GM12875 (cell line): ENCODE results near the gene POMGNT1.

ENCODE experiments used
- H3K4me3 ChIP-seq: one replicate; pipeline ENCODE4 v1.5.1; 2011; ENCODE audit warnings: low read depth, low read length, control low read depth
- TF ChIP-seq, protein P1 (sequence below): IDR thresholded peaks from 2 replicates; pipeline ENCODE4 v1.5.1; 2011; ENCODE audit warnings: low read depth, mild to moderate bottlenecking, control low read depth, inconsistent platforms, low read length, moderate library complexity, borderline replicate concordance; ENCODE audit not compliant: insufficient read depth

POMGNT1 gene

DNA sequence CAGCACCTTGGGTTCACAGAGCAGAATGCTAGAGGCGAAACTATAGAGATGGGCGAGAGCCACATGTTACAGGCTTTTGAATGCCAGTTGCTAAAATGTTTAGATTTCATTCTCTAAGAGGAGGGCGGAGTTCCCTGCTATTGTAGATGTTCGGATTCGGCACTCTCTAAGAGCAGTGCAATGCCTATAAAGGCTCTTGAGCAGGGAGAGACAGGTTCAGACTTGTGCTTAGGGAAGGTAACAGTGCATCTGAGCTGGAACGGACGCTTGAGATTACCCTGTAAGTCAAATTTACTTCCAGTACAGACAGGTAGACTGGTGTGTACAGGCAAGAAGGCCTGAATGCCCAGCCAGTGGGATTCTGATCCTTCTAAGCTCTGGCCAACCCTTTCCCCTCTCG, 20.2 kb upstream of the POMGNT1 start:
- TF ChIP-seq, protein P1, sequence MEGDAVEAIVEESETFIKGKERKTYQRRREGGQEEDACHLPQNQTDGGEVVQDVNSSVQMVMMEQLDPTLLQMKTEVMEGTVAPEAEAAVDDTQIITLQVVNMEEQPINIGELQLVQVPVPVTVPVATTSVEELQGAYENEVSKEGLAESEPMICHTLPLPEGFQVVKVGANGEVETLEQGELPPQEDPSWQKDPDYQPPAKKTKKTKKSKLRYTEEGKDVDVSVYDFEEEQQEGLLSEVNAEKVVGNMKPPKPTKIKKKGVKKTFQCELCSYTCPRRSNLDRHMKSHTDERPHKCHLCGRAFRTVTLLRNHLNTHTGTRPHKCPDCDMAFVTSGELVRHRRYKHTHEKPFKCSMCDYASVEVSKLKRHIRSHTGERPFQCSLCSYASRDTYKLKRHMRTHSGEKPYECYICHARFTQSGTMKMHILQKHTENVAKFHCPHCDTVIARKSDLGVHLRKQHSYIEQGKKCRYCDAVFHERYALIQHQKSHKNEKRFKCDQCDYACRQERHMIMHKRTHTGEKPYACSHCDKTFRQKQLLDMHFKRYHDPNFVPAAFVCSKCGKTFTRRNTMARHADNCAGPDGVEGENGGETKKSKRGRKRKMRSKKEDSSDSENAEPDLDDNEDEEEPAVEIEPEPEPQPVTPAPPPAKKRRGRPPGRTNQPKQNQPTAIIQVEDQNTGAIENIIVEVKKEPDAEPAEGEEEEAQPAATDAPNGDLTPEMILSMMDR = no peak
- no peak overlapping the region for H3K4me3 ChIP-seq

DNA sequence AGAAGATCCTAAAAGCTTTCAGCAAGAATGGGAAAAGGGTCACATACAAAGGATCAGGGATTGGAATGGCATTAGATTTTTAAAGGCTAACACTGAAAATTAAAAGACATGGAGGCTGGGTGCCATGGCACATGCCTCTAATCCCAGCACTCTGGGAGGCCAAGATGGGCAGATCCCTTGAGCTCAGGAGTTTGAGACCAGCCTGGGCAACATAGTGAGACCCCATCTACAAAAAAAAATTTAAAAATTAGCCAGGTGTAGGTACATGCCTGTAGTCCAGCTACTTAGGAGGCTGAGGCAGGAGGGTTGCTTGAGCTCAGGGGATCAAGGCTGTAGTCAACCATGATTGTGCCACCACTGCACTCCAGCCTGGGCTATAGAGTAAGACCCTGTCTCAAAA, 17.3 kb upstream of the POMGNT1 start:
- TF ChIP-seq, protein P1 = no peak
- no peak overlapping the region for H3K4me3 ChIP-seq

DNA sequence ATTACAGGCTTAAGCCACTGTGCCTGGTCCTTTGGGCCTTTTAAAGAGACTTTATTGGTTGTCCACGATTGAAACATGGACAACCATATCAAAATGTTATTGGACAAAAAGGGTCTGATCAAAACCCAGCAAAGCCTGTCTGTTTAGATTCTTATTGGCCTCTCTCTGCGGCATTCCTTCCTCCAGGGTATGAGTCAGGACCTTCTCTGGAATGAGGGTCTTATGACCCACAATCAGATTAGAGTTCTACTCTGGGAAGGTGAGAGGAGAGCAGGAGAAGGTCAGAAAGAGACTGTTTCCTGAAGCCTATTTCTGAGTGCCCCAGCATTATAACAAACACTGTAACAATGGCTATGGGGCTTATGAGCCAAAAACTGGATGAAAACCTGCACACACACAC, 12.8 kb upstream of the POMGNT1 start:
- TF ChIP-seq, protein P1 = no peak
- H3K4me3 ChIP-seq = no peak overlapping the region

DNA sequence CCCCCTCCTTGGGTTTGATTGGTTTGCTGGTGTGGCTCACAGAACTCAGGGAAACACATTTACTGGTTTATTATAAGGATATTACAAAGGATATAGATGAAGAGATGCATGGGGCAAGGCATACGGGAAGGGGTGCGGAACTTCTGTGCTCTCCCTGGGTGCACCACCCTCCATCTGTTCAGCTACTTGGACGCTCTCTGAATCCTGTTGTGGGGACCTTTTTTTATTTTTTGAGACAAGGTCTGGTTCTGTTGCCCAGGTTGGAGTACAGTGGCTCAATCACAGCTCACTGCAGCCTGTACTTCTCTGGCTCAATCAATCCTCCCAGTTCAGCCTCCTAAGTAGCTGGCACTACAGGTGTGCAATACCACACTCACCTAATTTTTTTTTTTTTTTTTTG, 12.3 kb upstream of the POMGNT1 start:
- TF ChIP-seq, protein P1 = no peak
- H3K4me3 ChIP-seq = no peak overlapping the region

DNA sequence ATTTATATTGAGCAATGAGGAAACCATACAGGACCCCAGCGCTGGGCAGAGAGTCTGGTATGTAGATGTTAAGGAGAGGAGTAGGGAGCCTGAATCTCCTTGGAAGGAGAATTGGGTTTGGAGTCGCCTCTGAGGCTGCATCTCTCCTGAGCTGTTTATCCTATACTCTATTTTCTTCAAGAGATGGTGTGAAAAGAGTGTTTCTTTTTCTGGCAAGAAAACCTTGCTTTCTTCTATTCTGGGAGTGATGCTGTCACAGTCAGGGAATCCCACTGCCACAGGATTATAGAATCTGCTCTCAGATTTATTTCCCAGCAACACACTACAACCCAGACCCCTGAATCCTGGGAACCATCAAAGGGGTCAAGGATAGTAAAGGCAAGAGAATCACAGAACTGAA, 8.2 kb upstream of the POMGNT1 start:
- no peak overlapping the region for H3K4me3 ChIP-seq
- TF ChIP-seq, protein P1 = no peak

DNA sequence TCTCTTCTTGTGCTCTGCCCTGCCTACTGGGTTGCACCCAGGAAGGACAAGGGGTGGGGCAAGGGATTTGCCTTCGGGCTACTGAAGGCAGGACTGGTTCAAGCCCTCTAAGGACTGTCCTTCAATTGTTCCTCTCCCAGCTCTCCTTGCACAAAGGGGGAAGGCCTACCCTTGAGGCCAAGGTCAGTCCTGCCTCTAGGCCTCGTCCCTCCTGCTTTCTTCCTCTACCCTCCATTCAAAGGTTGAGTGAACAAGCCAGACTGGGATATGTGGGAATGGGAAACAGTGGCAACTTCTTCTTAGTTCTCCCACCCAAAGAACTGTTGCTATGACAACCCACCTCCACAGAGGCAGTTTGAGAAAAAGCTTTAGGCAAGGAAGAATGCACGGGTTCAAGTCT, 7.6 kb upstream of the POMGNT1 start:
- TF ChIP-seq, protein P1 = no peak
- H3K4me3 ChIP-seq = no peak overlapping the region

DNA sequence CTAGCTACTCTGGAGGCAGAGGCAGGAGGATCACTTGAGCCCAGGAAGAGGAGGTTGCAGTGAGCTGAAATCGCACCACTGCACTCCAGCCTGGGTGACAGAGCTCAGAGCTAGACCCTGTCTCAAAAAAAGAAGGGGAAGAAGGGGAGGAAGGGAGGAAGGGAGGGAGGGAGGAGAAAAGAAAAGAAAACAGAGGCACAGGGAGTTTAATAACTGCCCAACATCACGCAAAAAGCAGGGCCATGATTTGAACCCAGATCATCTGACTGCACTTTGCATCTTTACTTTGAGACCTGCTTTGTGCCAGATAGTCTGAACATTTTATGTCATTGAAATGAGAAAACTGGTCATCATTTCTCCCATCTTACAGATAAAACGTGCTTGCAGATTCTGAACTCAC, 6.9 kb upstream of the POMGNT1 start:
- TF ChIP-seq, protein P1 = no peak

More for the DNA sequence above, 6.9 kb upstream of the POMGNT1 start:
- no peak overlapping the region for H3K4me3 ChIP-seq
